GM21360 (cell line): Measurements from ENCODE around the gene NTRK1.
"Not testable (repeated sequence)": the region's sequence is repeated elsewhere in the genome, so short reads cannot be mapped to it uniquely, and the experiment has no call there.

Experiments used
- ATAC-seq: cut with Tn5 transposase; IDR thresholded peaks from one replicate; pipeline ENCODE4 v1.9.1; 2021; ENCODE audit warnings: mild to moderate bottlenecking, moderate library complexity; ENCODE audit not compliant: unreplicated experiment

Gene NTRK1

GRCh38 chr1:156911577-156912298, 51.1 kb downstream of the NTRK1 start:
- no peak for ATAC-seq

DNA sequence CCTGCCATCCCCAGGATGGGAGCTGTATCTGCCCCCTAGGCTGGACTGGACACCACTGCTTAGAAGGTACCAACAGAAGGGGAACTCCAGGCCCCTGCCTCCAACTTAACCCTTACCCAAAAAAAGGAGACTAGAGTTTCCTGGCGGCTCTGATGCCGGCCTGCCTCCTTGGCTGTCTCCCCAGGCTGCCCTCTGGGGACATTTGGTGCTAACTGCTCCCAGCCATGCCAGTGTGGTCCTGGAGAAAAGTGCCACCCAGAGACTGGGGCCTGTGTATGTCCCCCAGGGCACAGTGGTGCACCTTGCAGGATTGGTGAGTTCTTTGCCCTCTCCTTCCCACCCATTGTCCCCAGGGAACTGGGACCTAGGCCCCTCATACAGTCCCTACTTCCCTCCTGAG, 51.6 kb downstream of the NTRK1 start:
- ATAC-seq, result no peak

- ATAC-seq, result no peak
Observed at GRCh38 chr1:156912861-156913808, 52.5 kb downstream of the NTRK1 start.

GRCh38 chr1:156913809-156914387, 53.2 kb downstream of the NTRK1 start:
- no peak for ATAC-seq

- no peak for ATAC-seq
Observed at GRCh38 chr1:156914440-156914856, 53.8 kb downstream of the NTRK1 start.

DNA sequence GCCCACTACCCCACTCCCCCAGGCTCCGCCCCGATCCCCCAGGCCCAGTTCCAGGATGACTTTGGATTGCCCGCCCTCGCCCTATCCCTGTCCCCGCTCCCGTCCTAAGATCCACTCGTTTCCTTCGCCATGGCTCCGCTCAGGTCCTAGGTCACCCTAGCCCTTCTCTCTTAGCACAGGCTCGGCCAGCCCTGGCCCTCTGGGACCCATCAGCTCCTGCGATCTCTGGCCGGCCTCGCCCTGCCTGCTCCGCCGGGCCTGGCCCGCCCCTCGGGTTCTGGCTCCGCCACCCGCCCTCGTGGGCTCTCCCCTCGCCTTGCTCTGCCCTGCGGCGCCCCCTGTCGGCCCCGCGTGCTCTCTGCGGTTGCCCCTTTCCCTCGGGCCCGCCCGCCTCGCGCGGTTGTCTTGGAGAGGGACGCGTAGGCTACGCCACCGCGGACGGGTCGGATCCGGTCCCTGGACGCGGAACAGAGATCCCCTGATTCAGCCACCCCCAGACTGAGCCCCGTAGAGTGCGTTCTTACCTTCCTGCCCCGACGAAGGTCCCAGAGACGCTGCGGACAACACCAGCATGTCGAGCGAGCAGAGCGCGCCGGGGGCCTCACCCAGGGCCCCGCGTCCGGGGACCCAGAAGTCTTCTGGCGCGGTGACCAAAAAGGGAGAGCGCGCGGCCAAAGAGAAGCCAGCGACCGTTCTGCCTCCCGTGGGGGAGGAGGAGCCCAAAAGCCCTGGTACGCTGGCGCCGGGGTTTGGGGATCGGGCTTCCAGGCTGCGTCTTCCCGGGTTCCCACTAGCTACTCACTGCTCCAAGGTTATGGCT, 59.8 kb downstream of the NTRK1 start, which contains the start of gene LRRC71:
Gene LRRC71, plus strand, starts transcription at position 400 of the 820 bp plus-strand sequence. Its CDS starts 172 bp downstream, at position 572.
- ATAC-seq, result no peak

GRCh38 chr1:156921053-156921529, 60.4 kb downstream of the NTRK1 start:
- no peak for ATAC-seq

DNA sequence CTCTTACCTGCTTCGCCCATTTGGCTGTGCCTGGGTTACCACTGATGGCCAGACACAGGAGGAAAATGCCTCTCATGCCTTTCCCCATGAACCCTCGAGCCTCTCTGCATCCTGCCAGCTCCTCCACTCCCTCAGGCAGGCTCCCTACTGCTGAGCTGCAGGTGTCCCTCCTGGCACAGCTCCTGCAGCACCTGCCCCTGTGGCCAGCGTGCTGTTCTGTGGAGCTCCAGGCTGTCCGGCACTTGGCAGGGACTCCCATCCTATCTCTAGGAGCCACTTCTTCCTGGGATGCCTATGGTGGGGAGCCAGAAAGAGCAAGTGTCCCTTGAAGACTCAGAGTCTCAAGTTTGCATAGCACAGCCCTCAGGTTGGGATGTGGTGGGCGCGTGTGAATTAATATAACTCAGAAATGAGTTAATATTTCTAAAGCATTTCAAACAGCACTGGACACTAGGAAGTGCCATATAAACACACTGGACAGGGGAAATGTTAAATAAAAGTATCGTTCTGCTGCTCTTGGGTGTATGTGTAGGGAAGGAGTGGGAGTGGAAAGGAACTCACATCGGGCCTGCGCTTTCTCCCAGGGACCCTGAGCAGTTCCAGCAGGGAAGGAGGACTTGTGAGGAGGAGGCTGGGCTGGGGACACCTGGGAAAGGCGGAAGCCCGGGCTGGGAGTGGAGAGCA, 62.5 kb downstream of the NTRK1 start:
- no peak for ATAC-seq

- ATAC-seq, result no peak
Observed at GRCh38 chr1:156923670-156924477, 63.2 kb downstream of the NTRK1 start.

GRCh38 chr1:156924478-156925153, 64.0 kb downstream of the NTRK1 start:
- ATAC-seq, result no peak

GRCh38 chr1:156925154-156926010, 64.7 kb downstream of the NTRK1 start:
- no peak for ATAC-seq

- ATAC-seq, result no peak
Observed at GRCh38 chr1:156926175-156926574, 65.5 kb downstream of the NTRK1 start.

DNA sequence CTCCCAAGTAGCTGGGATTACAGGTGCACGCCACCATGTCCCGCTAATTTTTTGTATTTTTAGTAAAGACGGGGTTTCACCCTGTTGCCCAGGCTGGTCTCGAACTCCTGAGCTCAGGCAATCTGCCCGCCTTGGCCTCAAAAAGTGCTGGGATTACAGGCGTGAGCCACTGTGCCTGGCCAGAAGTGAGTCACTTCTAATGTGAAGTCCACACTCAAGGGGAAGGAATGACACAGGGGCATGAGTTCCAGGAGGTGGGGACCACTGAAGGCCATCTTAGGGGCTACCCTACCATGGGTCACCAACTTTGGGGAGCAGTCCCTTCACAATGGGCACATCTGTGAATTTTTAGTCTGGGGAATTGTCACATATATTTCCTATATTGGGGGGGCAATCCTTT, 66.0 kb downstream of the NTRK1 start:
- not testable (repeated sequence) for ATAC-seq

DNA sequence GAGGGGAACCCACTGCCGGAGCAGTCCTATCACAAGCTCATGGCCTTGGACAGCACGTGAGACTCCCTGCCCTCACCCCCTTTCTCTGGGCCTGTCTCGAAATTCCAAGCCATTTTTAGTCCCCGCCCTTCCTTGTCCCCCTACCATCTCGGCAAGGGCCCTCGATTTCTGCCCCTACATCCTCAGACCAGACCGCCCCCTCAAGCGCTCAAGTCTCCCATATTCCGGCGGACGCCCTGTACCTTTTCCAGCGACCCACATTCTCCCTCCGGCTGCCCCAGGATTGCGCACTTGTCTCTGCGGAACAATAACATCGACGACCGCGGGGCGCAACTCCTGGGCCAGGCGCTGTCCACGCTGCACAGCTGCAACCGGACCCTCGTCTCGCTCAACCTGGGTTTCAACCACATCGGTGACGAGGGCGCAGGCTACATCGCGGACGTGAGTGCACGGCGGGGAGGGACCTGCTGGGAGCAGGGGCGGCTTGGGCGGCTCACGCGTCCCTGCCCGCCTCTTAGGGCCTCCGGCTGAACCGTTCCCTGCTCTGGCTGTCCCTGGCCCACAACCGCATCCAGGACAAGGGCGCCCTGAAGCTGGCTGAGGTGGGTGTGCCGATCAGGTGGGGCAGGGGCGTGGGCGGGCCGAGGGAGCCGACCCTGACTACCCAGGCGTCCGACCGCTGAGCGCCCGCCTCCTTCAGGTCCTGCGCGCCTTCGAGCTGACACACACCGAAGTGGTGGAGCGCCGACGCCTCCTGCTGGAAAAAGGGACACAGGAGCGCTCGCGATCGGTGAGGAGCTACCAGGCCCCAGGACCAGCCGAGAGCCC, 66.8 kb downstream of the NTRK1 start:
- ATAC-seq, result no peak

DNA sequence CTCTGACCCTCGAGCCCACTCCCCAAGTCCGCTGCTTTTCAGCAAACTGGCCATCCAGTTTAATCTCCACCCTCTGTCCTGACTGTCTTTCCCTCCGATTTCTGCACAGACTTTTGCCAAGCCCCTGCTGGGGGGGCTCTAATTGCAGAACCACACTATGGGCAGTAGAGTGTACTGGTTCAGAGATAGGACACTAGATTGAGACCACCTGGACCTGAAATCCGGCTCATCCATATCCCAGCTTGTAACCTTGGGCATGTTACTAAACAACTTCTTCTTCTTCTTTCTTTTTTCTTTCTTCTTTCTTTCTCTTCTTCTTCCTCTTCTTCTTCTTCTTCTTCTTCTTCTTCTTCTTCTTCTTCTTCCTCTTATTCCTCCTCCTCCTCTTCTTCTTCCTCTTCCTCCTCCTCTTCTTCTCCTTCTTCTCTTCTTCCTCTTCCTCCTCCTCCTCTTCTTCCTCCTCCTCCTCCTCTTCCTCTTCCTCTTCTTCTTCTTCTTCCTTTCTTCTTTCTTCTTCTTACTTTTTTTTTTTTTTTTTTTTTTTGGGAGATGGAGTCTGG, 67.5 kb downstream of the NTRK1 start:
- ATAC-seq, result no peak

DNA sequence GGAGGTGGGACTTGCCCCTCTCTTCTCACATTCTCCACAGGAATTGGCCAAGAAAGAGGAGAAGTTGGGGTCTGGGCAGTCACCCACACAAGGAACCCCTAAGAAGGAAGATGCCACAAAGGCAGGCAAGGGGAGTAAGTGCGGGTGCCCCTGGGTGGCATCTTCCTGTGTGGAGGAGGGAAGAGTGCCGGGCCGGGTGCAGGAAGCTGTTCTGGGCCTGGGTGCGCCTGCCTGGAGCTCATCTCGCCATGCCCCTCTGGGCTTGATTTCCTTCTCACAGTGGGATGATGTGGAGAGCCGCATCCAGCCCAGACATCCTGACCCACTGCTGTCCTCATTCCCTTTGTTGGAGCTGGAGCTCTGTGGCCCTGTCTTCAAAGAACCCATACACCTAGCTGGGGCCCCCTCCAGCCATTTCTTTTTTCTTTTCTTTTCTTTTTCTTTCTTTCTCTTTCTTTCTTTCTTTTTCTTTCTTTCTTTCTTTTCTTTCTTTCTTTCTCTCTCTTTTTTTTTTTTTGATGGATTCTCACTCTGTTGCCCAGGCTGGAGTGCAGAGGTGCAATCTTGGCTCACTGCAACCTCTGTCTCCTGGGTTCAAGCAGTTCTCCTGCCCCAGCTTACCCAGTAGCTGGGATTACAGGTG, 69.1 kb downstream of the NTRK1 start:
- no peak for ATAC-seq
